K562 (cell line): ENCODE measurements around the gene SMIM12. TPM values are rescaled to one million over a fixed set of nuclear protein-coding genes. Genes with fewer than 3 reads are reported as not detected.

Experiments
- CREBBP ChIP-seq: IDR thresholded peaks from one replicate; pipeline ENCODE4 v1.6.1; 2012; ENCODE audit warnings: low read depth, mild to moderate bottlenecking, control low read depth, inconsistent platforms, low read length
- ELF1 ChIP-seq: fragments of 200-800 bp; sonication (Bioruptor generic); IDR thresholded peaks from 2 replicates; pipeline ENCODE4 v1.6.1; 2016; ENCODE audit warnings: missing genetic modification characterization, missing compliant biosample characterization
- GATAD2A ChIP-seq: fragments of 450-650 bp; IDR thresholded peaks from 2 replicates; pipeline ENCODE4 v1.6.1; 2017
- HEY1 ChIP-seq: fragments of 250-450 bp; sonication (Bioruptor Pico); IDR thresholded peaks from 2 replicates; pipeline ENCODE4 v1.5.0; 2020; ENCODE audit warnings: mild to moderate bottlenecking, moderate library complexity, borderline replicate concordance
- SP2 ChIP-seq: IDR thresholded peaks from 2 replicates; pipeline ENCODE4 v1.6.1; 2011; ENCODE audit warnings: mild to moderate bottlenecking, low read depth, low read length, moderate library complexity; ENCODE audit not compliant: poor library complexity, severe bottlenecking; ENCODE audit errors: extremely low read depth
- SREBF2 ChIP-seq: sonication (generic); formaldehyde crosslinking; IDR thresholded peaks from 2 replicates; pipeline ENCODE4 v1.4.0; 2020; ENCODE audit warnings: mild to moderate bottlenecking, missing genetic modification reagents
- TAF7 ChIP-seq: fragments of 450-650 bp; IDR thresholded peaks from 2 replicates; pipeline ENCODE4 v1.6.1; 2016; ENCODE audit warnings: missing genetic modification characterization, missing compliant biosample characterization
- U2AF1 ChIP-seq: fragments of 200-400 bp; formaldehyde crosslinking; optimal IDR thresholded peaks from 2 replicates; pipeline ENCODE3; 2017; ENCODE audit warnings: mild to moderate bottlenecking, low read depth, low read length, moderate library complexity
- U2AF2 ChIP-seq: fragments of 200-400 bp; formaldehyde crosslinking; optimal IDR thresholded peaks from 2 replicates; pipeline ENCODE3; 2017; ENCODE audit warnings: low read depth, mild to moderate bottlenecking, low read length
- ZFX ChIP-seq: sonication (generic); formaldehyde crosslinking; IDR thresholded peaks from 2 replicates; pipeline ENCODE4 v1.8.0; 2022; ENCODE audit warnings: mild to moderate bottlenecking, missing genetic modification reagents, moderate library complexity
- ZNF311 ChIP-seq: fragments of 250-450 bp; sonication (Bioruptor Pico); IDR thresholded peaks from 2 replicates; pipeline ENCODE4 v1.4.0; 2020; ENCODE audit warnings: mild to moderate bottlenecking, moderate library complexity
- ZNF699 ChIP-seq: fragments of 250-450 bp; sonication (Bioruptor Pico); IDR thresholded peaks from 2 replicates; pipeline ENCODE4 v1.8.0; 2021; ENCODE audit warnings: mild to moderate bottlenecking, moderate library complexity; ENCODE audit not compliant: insufficient replicate concordance
- ZNF778 ChIP-seq: fragments of 450-650 bp; formaldehyde crosslinking; IDR thresholded peaks from 2 replicates; pipeline ENCODE4 v1.4.0; 2020; ENCODE audit warnings: mild to moderate bottlenecking, moderate library complexity
- polyA plus RNA-seq, 8 experiments: library from polyadenylated mRNA; depleted of rRNA in 4 of 8; stranded (reverse) in 5 of 8; unstranded in 3 of 8; fragments of >200 nt; fragmentation: Nextera tagmentation in 2 of 8; fragmentation: Illumina TruSeq in 1 of 8; extraction: Ambion mirVana in 2 of 8; extraction: Trizol in 1 of 8; gene quantifications; 2 replicates each; pipeline versions ENCODE4 v1.2.1 to v1.2.3, GENCODE V29; 2011 to 2014; ENCODE audit warnings: inconsistent platforms in 1 of 8, missing spikeins in 1 of 8
- total RNA-seq, 7 experiments: library from RNA; depleted of rRNA in 6 of 7; stranded (reverse); fragments of >200 nt in 6 of 7; fragmentation: Illumina TruSeq in 2 of 7; extraction: Trizol in 2 of 7; gene quantifications; 2 replicates each; pipeline versions ENCODE4 v1.2.1 to v1.2.3, GENCODE V29; 2011 to 2021; ENCODE audit warnings: low replicate concordance in 1 of 7
- TF ChIP-seq, protein P1 (sequence below): sonication (generic); formaldehyde crosslinking; IDR thresholded peaks from 2 replicates; pipeline ENCODE4 v1.8.1; 2023; ENCODE audit warnings: mild to moderate bottlenecking, missing genetic modification reagents
- TF ChIP-seq, protein P2 (sequence below): fragments of 450-650 bp; IDR thresholded peaks from 2 replicates; pipeline ENCODE4 v1.6.1; 2016; ENCODE audit warnings: antibody characterized with exemption
- TF ChIP-seq, protein P3 (sequence below): fragments of 450-650 bp; IDR thresholded peaks from 2 replicates; pipeline ENCODE4 v1.6.1; 2016; ENCODE audit warnings: mild to moderate bottlenecking
- TF ChIP-seq, protein P4 (sequence below): fragments of 450-650 bp; IDR thresholded peaks from 2 replicates; pipeline ENCODE4 v1.7.0; 2016; ENCODE audit warnings: borderline replicate concordance

SMIM12 gene
- total and polyA plus RNA-seq, 9 of the 15 experiments (the other 6 are each of a cell fraction or from before 2014, with no cell fraction given): 51.7 to 112 (median 63.9) TPM

DNA sequence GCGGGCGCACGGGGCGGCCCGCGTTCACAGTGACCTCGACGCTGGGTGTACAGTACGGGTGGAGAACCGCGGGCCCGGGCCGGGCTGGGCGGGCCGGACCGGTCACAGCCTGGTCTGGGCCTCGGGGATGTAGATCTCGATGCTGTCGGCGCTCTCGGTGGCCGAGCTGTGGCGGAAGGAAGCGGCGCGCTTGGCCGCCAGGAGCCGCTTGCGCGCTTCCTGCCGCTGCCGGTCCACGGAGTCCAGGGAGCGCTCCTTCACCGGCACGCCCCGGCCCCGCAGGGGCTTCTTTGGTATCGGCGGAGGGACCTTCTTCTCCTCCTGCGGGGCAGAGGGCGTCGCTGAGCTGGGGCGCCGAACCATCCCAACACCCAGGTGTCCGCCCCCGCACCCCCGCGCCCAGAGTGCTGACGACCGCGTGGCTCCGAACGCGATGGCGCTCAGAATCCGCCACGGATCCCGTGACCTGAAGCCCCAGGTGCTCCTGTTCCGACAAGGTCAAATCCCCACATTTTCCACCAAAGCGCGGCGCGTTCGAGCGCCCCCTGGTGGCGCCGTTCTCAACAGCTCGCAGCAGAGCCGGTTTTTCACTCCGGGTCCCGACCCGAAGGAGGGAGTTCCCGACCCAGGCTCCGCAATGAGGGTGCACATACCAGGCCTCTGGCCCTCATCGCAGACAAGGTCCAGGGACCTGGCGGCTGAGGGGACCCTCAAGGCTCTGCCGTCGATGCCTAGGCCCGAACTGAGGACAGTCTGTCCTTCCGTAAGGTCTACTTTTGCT lies 6.6 kb upstream of the SMIM12 start (continued):
- TF ChIP-seq, protein P1, sequence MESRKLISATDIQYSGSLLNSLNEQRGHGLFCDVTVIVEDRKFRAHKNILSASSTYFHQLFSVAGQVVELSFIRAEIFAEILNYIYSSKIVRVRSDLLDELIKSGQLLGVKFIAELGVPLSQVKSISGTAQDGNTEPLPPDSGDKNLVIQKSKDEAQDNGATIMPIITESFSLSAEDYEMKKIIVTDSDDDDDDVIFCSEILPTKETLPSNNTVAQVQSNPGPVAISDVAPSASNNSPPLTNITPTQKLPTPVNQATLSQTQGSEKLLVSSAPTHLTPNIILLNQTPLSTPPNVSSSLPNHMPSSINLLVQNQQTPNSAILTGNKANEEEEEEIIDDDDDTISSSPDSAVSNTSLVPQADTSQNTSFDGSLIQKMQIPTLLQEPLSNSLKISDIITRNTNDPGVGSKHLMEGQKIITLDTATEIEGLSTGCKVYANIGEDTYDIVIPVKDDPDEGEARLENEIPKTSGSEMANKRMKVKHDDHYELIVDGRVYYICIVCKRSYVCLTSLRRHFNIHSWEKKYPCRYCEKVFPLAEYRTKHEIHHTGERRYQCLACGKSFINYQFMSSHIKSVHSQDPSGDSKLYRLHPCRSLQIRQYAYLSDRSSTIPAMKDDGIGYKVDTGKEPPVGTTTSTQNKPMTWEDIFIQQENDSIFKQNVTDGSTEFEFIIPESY (CRISPR knock-in tag): peak; percentile 97
- no peak for TF ChIP-seq TAF7 (tag)
- no peak for TF ChIP-seq SP2
- TF ChIP-seq, protein P2, sequence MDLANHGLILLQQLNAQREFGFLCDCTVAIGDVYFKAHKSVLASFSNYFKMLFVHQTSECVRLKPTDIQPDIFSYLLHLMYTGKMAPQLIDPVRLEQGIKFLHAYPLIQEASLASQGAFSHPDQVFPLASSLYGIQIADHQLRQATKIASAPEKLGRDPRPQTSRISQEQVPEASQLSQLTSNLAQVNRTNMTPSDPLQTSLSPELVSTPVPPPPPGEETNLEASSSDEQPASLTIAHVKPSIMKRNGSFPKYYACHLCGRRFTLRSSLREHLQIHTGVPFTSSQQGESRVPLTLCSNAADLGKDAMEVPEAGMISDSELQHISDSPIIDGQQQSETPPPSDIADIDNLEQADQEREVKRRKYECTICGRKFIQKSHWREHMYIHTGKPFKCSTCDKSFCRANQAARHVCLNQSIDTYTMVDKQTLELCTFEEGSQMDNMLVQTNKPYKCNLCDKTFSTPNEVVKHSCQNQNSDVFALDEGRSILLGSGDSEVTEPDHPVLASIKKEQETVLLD: 0 out of 2 replicates have a peak, but pooled peaks have one; percentile 43
- TF ChIP-seq, protein P3, sequence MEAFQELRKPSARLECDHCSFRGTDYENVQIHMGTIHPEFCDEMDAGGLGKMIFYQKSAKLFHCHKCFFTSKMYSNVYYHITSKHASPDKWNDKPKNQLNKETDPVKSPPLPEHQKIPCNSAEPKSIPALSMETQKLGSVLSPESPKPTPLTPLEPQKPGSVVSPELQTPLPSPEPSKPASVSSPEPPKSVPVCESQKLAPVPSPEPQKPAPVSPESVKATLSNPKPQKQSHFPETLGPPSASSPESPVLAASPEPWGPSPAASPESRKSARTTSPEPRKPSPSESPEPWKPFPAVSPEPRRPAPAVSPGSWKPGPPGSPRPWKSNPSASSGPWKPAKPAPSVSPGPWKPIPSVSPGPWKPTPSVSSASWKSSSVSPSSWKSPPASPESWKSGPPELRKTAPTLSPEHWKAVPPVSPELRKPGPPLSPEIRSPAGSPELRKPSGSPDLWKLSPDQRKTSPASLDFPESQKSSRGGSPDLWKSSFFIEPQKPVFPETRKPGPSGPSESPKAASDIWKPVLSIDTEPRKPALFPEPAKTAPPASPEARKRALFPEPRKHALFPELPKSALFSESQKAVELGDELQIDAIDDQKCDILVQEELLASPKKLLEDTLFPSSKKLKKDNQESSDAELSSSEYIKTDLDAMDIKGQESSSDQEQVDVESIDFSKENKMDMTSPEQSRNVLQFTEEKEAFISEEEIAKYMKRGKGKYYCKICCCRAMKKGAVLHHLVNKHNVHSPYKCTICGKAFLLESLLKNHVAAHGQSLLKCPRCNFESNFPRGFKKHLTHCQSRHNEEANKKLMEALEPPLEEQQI: no peak
- no peak for TF ChIP-seq ZFX (CRISPR knock-in tag)
- TF ChIP-seq ELF1: no peak
- no peak for TF ChIP-seq CREBBP
- TF ChIP-seq ZNF311 (CRISPR knock-in tag): no peak
- no peak for TF ChIP-seq ZNF778
- no peak for TF ChIP-seq ZNF699 (CRISPR knock-in tag)
- no peak for TF ChIP-seq U2AF1
- TF ChIP-seq, protein P4, sequence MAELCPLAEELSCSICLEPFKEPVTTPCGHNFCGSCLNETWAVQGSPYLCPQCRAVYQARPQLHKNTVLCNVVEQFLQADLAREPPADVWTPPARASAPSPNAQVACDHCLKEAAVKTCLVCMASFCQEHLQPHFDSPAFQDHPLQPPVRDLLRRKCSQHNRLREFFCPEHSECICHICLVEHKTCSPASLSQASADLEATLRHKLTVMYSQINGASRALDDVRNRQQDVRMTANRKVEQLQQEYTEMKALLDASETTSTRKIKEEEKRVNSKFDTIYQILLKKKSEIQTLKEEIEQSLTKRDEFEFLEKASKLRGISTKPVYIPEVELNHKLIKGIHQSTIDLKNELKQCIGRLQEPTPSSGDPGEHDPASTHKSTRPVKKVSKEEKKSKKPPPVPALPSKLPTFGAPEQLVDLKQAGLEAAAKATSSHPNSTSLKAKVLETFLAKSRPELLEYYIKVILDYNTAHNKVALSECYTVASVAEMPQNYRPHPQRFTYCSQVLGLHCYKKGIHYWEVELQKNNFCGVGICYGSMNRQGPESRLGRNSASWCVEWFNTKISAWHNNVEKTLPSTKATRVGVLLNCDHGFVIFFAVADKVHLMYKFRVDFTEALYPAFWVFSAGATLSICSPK: no peak
- no peak for TF ChIP-seq U2AF2
- TF ChIP-seq GATAD2A: 0 out of 2 replicates have a peak, but pooled peaks have one; percentile 65
- no peak for TF ChIP-seq HEY1 (CRISPR knock-in tag)
- TF ChIP-seq SREBF2 (CRISPR knock-in tag): no peak
